Kidney (tissue), 14 donors: ENCODE measurements around the gene ANKS6. TPM values are rescaled to one million over a fixed set of nuclear protein-coding genes. Genes with fewer than 3 reads are reported as not detected.

Experiments
- DNase-seq, 5 donors: peaks; one replicate each; pipeline ENCODE4 v3.0.0-alpha.2; 2013 to 2020
- FAIRE-seq: peaks from 2 replicates; lab custom pipeline; 2012; peaks lifted over from hg19 to GRCh38; lab: Jason Lieb, UNC
- H3K27ac ChIP-seq, 2 donors: one replicate each; pipeline ENCODE4 v1.7.0; 2013; ENCODE audit warnings: low read depth in 2 of 2, low read length in 2 of 2, inconsistent platforms in 1 of 2
- H3K27me3 ChIP-seq: one replicate; pipeline ENCODE4 v1.7.1; 2013; ENCODE audit warnings: low read length, inconsistent platforms; ENCODE audit not compliant: control insufficient read depth, insufficient read depth
- H3K36me3 ChIP-seq, 3 donors: one replicate each; pipeline versions ENCODE4 v1.7.0 to v1.7.1; 2013; ENCODE audit warnings: low read length in 3 of 3, control low read depth in 1 of 3, inconsistent platforms in 1 of 3; ENCODE audit not compliant: insufficient read depth in 3 of 3, control insufficient read depth in 2 of 3
- H3K4me1 ChIP-seq, 3 donors: one replicate each; pipeline versions ENCODE4 v1.7.0 to v1.7.1; 2013; ENCODE audit warnings: low read length in 3 of 3, inconsistent platforms in 1 of 3, low read depth in 1 of 3; ENCODE audit not compliant: control insufficient read depth in 2 of 3, insufficient read depth in 2 of 3
- H3K4me3 ChIP-seq, 3 donors: one replicate each; pipeline versions ENCODE4 v1.7.0 to v1.8.1; 2013; ENCODE audit warnings: low read length in 3 of 3, control low read depth in 1 of 3, inconsistent platforms in 1 of 3
- H3K9ac ChIP-seq, 3 donors: one replicate each; pipeline versions ENCODE4 v1.7.0 to v1.7.1; 2013; ENCODE audit warnings: low read length in 3 of 3, control low read depth in 1 of 3, inconsistent platforms in 1 of 3
- H3K9me3 ChIP-seq, 3 donors: one replicate each; pipeline versions ENCODE4 v1.7.0 to v1.7.1; 2013; ENCODE audit warnings: low read length in 3 of 3, control low read depth in 1 of 3, inconsistent platforms in 1 of 3; ENCODE audit not compliant: control insufficient read depth in 2 of 3, insufficient read depth in 1 of 3
- intact Hi-C: fragments of 100-400 bp; cut with DNase I; formaldehyde crosslinking; loops from one replicate; pipeline ENCODE4 v1.11.1; 2022
- polyA plus RNA-seq: library from polyadenylated mRNA; stranded (reverse); fragments of 350-450 nt; fragmentation: Illumina TruSeq; extraction: RNeasy Lipid Tissue Mini Kit (QIAGEN cat#74804); gene quantifications from one replicate; pipeline ENCODE4 v1.2.3, GENCODE V29; 2014; ENCODE audit warnings: low read depth, low replicate concordance; ENCODE audit not compliant: insufficient read depth
- total RNA-seq: library from RNA; stranded (reverse); fragmentation: NEBNext Ultra II Directional; extraction: Animal tissue kit (Norgen Biotek cat#: 25700); gene quantifications from one replicate; pipeline ENCODE4 v1.2.1, GENCODE V29; 2021
- TF ChIP-seq, protein P1 (sequence below): IDR thresholded peaks from 3 replicates; pipeline ENCODE4 v1.5.1; 2012; ENCODE audit warnings: mild to moderate bottlenecking, moderate library complexity, borderline replicate concordance; ENCODE audit not compliant: insufficient read depth; ENCODE audit errors: extremely low read depth
- donor health status: control.
- donor health status: control.
- donor health status: control.
- donor health status: control.
- donor health status: control.
- donor health status: DM: yes; HTN: yes; CAD: no.
- donor health status: Normal renal cell carcinoma (clear cell type).

Gene ANKS6
- total and polyA plus RNA-seq, 2 donors from 2014 or later = 22.0 to 31.8 TPM

- TF ChIP-seq, protein P1, sequence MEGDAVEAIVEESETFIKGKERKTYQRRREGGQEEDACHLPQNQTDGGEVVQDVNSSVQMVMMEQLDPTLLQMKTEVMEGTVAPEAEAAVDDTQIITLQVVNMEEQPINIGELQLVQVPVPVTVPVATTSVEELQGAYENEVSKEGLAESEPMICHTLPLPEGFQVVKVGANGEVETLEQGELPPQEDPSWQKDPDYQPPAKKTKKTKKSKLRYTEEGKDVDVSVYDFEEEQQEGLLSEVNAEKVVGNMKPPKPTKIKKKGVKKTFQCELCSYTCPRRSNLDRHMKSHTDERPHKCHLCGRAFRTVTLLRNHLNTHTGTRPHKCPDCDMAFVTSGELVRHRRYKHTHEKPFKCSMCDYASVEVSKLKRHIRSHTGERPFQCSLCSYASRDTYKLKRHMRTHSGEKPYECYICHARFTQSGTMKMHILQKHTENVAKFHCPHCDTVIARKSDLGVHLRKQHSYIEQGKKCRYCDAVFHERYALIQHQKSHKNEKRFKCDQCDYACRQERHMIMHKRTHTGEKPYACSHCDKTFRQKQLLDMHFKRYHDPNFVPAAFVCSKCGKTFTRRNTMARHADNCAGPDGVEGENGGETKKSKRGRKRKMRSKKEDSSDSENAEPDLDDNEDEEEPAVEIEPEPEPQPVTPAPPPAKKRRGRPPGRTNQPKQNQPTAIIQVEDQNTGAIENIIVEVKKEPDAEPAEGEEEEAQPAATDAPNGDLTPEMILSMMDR = no peak
- no peaks in the 10 kb centered on the region for H3K27me3 ChIP-seq
- H3K9me3 ChIP-seq = no peaks in the 10 kb centered on the region
- H3K4me1 ChIP-seq = no peaks in the 10 kb centered on the region
- H3K27ac ChIP-seq = no peak overlapping the region
- no peak overlapping the region for H3K4me3 ChIP-seq
- no peak overlapping the region for H3K9ac ChIP-seq
- H3K36me3 ChIP-seq = no peaks in the 10 kb centered on the region
- intact Hi-C loops = no loop called here
- DNase-seq (no peak), FAIRE-seq (no peak)
These were observed 27.4 kb upstream of the ANKS6 start for GRCh38 chr9:98823666-98824334.

- no peaks in the 10 kb centered on the region for H3K9me3 ChIP-seq
- no peaks in the 10 kb centered on the region for H3K36me3 ChIP-seq
- H3K4me3 ChIP-seq = no peak overlapping the region
- TF ChIP-seq, protein P1 = no peak
- no peak overlapping the region for H3K27ac ChIP-seq
- intact Hi-C loops = no loop called here
- no peaks in the 10 kb centered on the region for H3K4me1 ChIP-seq
- H3K27me3 ChIP-seq = no peaks in the 10 kb centered on the region
- H3K9ac ChIP-seq = no peak overlapping the region
- FAIRE-seq (no peak), DNase-seq (no peak)
These were observed 26.3 kb upstream of the ANKS6 start for GRCh38 chr9:98822661-98823060.

DNA sequence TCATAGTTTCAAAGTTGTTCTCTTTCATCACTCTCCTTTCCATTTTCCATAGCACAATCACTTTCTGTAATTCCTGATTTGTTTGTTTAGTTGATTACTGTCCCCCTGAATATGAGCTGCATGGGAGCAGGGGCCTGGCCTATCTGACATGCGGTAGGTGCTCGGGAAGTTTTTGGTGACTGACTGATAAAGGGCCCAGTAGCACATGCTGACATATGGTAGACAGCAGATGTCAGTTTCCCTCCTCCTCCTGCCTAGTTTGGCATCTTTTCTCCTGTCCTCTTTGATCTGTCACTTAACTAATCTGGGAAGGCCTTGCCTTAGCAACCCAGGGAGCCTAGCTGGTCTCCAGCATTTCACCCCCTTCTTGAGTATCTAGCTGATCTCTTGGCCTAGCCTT, 25.5 kb upstream of the ANKS6 start:
- DNase-seq = no peak
- intact Hi-C loops = no loop called here
- Histone ChIP-seq H3K9me3 (no peaks in the 10 kb centered on the region), H3K36me3 (no peaks in the 10 kb centered on the region), H3K4me3 (no peak overlapping the region), H3K27me3 (no peaks in the 10 kb centered on the region), H3K27ac (no peak overlapping the region), H3K4me1 (no peaks in the 10 kb centered on the region), H3K9ac (no peak overlapping the region)
- no peak for FAIRE-seq
- TF ChIP-seq, protein P1 = no peak

- H3K27ac ChIP-seq = no peak overlapping the region
- no peaks in the 10 kb centered on the region for H3K36me3 ChIP-seq
- TF ChIP-seq, protein P1 = no peak
- H3K9ac ChIP-seq = no peak overlapping the region
- FAIRE-seq (no peak), DNase-seq (no peak)
- H3K9me3 ChIP-seq = no peaks in the 10 kb centered on the region
- H3K27me3 ChIP-seq = no peaks in the 10 kb centered on the region
- H3K4me1 ChIP-seq = no peaks in the 10 kb centered on the region
- intact Hi-C loops = no loop called here
- no peak overlapping the region for H3K4me3 ChIP-seq
These were observed 22.9 kb upstream of the ANKS6 start for GRCh38 chr9:98819231-98819630.
